NB4 (cell line): Measurements from ENCODE around the gene CDK5.

ENCODE experiments used
- MAX ChIP-seq: IDR thresholded peaks from 2 replicates; pipeline ENCODE4 v1.6.1; 2011; ENCODE audit warnings: low read depth, low read length
- MYC ChIP-seq: IDR thresholded peaks from 2 replicates; pipeline ENCODE4 v1.6.1; 2011; ENCODE audit warnings: low read depth, low read length
- POLR2A ChIP-seq: IDR thresholded peaks from 2 replicates; pipeline ENCODE4 v1.6.1; 2011; ENCODE audit warnings: mild to moderate bottlenecking; ENCODE audit not compliant: insufficient read length; ENCODE audit errors: extremely low read depth
- TF ChIP-seq, protein P1 (sequence below): IDR thresholded peaks from one replicate; pipeline ENCODE4 v1.5.1; 2012; ENCODE audit warnings: low read depth, low read length

GRCh38 chr7:151006590-151007300 is 51.0 kb downstream of the CDK5 start:
- TF ChIP-seq MAX (no peak), POLR2A (no peak), MYC (no peak)
- TF ChIP-seq, protein P1, sequence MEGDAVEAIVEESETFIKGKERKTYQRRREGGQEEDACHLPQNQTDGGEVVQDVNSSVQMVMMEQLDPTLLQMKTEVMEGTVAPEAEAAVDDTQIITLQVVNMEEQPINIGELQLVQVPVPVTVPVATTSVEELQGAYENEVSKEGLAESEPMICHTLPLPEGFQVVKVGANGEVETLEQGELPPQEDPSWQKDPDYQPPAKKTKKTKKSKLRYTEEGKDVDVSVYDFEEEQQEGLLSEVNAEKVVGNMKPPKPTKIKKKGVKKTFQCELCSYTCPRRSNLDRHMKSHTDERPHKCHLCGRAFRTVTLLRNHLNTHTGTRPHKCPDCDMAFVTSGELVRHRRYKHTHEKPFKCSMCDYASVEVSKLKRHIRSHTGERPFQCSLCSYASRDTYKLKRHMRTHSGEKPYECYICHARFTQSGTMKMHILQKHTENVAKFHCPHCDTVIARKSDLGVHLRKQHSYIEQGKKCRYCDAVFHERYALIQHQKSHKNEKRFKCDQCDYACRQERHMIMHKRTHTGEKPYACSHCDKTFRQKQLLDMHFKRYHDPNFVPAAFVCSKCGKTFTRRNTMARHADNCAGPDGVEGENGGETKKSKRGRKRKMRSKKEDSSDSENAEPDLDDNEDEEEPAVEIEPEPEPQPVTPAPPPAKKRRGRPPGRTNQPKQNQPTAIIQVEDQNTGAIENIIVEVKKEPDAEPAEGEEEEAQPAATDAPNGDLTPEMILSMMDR = no peak
